K562 (cell line): ENCODE results near the gene ACBD4. TPM values are rescaled to one million over a fixed set of nuclear protein-coding genes. Genes with fewer than 3 reads are reported as not detected.

Experiments
- BMI1 ChIP-seq: fragments of 150-350 bp; IDR thresholded peaks from 2 replicates; pipeline ENCODE4 v1.6.1; 2014; ENCODE audit warnings: low read length
- CREB1 ChIP-seq, 2 experiments: sonication (generic) in 1 of 2; formaldehyde crosslinking in 1 of 2; IDR thresholded peaks; 2 replicates each; pipeline versions ENCODE4 v1.6.1 to v1.8.0; 2012 to 2022; ENCODE audit warnings: inconsistent platforms in 1 of 2, mild to moderate bottlenecking in 1 of 2, missing genetic modification reagents in 1 of 2, moderate library complexity in 1 of 2
- EWSR1 ChIP-seq: fragments of 450-650 bp; IDR thresholded peaks from 2 replicates; pipeline ENCODE4 v1.6.1; 2018; ENCODE audit warnings: borderline replicate concordance, mild to moderate bottlenecking, low read depth, moderate library complexity; ENCODE audit not compliant: partially characterized antibody
- GTF2E2 ChIP-seq: fragments of 200-800 bp; sonication (Bioruptor generic); IDR thresholded peaks from 2 replicates; pipeline ENCODE4 v1.6.1; 2016; ENCODE audit warnings: missing genetic modification characterization, missing compliant biosample characterization
- HDGF ChIP-seq: fragments of 450-650 bp; IDR thresholded peaks from 2 replicates; pipeline ENCODE4 v1.6.1; 2016
- HEY1 ChIP-seq: fragments of 250-450 bp; sonication (Bioruptor Pico); IDR thresholded peaks from 2 replicates; pipeline ENCODE4 v1.5.0; 2020; ENCODE audit warnings: mild to moderate bottlenecking, moderate library complexity, borderline replicate concordance
- HMG20A ChIP-seq: fragments of 450-650 bp; formaldehyde crosslinking; conservative IDR thresholded peaks from 2 replicates; pipeline ENCODE4 v1.4.0; 2020; ENCODE audit warnings: mild to moderate bottlenecking, mixed read lengths
- LEF1 ChIP-seq: fragments of 450-650 bp; IDR thresholded peaks from 2 replicates; pipeline ENCODE4 v1.6.1; 2016; ENCODE audit warnings: mild to moderate bottlenecking
- NFRKB ChIP-seq: fragments of 450-650 bp; IDR thresholded peaks from 2 replicates; pipeline ENCODE4 v1.6.1; 2016; ENCODE audit warnings: low read depth
- RB1 ChIP-seq: fragments of 450-650 bp; IDR thresholded peaks from 2 replicates; pipeline ENCODE4 v1.6.1; 2017; ENCODE audit warnings: low read depth, mild to moderate bottlenecking
- ZBTB7A ChIP-seq: IDR thresholded peaks from 2 replicates; pipeline ENCODE4 v1.6.1; 2011; ENCODE audit warnings: low read depth, mild to moderate bottlenecking, low read length, moderate library complexity, borderline replicate concordance; ENCODE audit not compliant: control insufficient read depth
- ZBTB8A ChIP-seq: fragments of 450-650 bp; IDR thresholded peaks from 2 replicates; pipeline ENCODE4 v1.6.1; 2018; ENCODE audit warnings: mild to moderate bottlenecking, moderate library complexity; ENCODE audit not compliant: partially characterized antibody
- ZFX ChIP-seq: sonication (generic); formaldehyde crosslinking; IDR thresholded peaks from 2 replicates; pipeline ENCODE4 v1.8.0; 2022; ENCODE audit warnings: mild to moderate bottlenecking, missing genetic modification reagents, moderate library complexity
- ZNF124 ChIP-seq: sonication (generic); formaldehyde crosslinking; IDR thresholded peaks from 2 replicates; pipeline ENCODE4 v1.8.1; 2022; ENCODE audit warnings: missing genetic modification reagents
- ZNF785 ChIP-seq: fragments of 250-450 bp; sonication (Bioruptor Pico); IDR thresholded peaks from 2 replicates; pipeline ENCODE4 v1.4.0; 2020; ENCODE audit warnings: mild to moderate bottlenecking
- polyA plus RNA-seq, 8 experiments: library from polyadenylated mRNA; depleted of rRNA in 4 of 8; stranded (reverse) in 5 of 8; unstranded in 3 of 8; fragments of >200 nt; fragmentation: Nextera tagmentation in 2 of 8; fragmentation: Illumina TruSeq in 1 of 8; extraction: Ambion mirVana in 2 of 8; extraction: Trizol in 1 of 8; gene quantifications; 2 replicates each; pipeline versions ENCODE4 v1.2.1 to v1.2.3, GENCODE V29; 2011 to 2014; ENCODE audit warnings: inconsistent platforms in 1 of 8, missing spikeins in 1 of 8
- total RNA-seq, 7 experiments: library from RNA; depleted of rRNA in 6 of 7; stranded (reverse); fragments of >200 nt in 6 of 7; fragmentation: Illumina TruSeq in 2 of 7; extraction: Trizol in 2 of 7; gene quantifications; 2 replicates each; pipeline versions ENCODE4 v1.2.1 to v1.2.3, GENCODE V29; 2011 to 2021; ENCODE audit warnings: low replicate concordance in 1 of 7
- TF ChIP-seq, protein P1 (sequence below), 2 experiments: fragments of 450-650 bp; formaldehyde crosslinking in 1 of 2; IDR thresholded peaks; 2 replicates each; pipeline versions ENCODE4 v1.4.0 to v1.6.1; 2014 to 2020; ENCODE audit warnings: mild to moderate bottlenecking in 2 of 2, borderline replicate concordance in 1 of 2, low read depth in 1 of 2
- TF ChIP-seq, protein P2 (sequence below): sonication (generic); formaldehyde crosslinking; IDR thresholded peaks from 2 replicates; pipeline ENCODE4 v1.9.0; 2022; ENCODE audit warnings: mild to moderate bottlenecking, missing genetic modification reagents
- TF ChIP-seq, protein P3 (sequence below), 2 experiments: fragments of 250-450 bp in 1 of 2; fragments of 450-650 bp in 1 of 2; sonication (Bioruptor Pico) in 1 of 2; IDR thresholded peaks; 2 replicates each; pipeline versions ENCODE4 v1.6.1 to v1.8.0; 2016 to 2021; ENCODE audit warnings: mild to moderate bottlenecking in 2 of 2, moderate library complexity in 2 of 2, missing compliant biosample characterization in 1 of 2, missing genetic modification characterization in 1 of 2

The ACBD4 gene
- total and polyA plus RNA-seq, 9 of the 15 experiments (the other 6 are each of a cell fraction or from before 2014, with no cell fraction given) = 0.14 to 6.9 (median 4.6) TPM

DNA sequence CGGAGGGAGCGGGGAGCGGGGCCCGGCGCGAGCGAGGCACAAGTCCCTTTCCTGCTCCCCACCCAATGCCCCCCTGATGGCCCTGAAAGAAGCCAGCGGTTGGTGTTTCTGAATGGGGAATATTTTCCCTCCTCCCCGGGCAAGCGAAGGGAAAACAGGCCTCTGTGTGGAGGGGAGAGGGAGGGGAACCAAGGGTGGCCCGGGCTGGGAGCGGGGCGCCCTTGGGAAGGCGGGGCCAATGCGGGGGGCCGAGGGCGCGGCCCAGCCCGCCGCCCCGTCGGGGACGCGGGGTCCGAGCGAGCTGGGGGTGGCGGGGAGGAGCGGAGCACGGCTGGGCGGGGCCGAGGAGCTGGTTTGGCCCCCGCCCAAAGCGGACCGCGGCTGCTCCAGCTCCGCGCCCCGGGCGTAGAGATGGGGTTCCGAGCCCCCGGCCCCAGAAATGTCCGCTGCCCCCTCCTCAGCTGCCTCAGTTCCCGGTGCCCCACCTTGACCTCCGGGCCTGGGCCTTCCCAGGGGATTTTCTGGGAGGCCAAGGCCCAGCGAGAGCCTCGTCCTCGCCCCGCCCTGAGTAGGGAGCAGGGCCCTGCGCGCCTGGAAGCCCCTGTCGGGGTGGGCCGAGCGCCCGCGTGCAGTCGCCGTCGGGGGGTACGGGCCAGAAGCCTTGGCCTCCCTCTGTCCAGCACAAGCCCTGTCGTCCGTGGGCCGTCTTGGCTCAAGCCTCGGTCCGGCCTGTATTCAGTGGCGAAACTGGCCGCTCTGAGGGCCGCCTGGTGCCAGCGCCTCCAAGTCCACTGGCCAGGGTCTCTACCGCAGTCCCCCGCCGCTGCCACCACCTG is 8.9 kb downstream of the ACBD4 start (continued):
- TF ChIP-seq, protein P1, sequence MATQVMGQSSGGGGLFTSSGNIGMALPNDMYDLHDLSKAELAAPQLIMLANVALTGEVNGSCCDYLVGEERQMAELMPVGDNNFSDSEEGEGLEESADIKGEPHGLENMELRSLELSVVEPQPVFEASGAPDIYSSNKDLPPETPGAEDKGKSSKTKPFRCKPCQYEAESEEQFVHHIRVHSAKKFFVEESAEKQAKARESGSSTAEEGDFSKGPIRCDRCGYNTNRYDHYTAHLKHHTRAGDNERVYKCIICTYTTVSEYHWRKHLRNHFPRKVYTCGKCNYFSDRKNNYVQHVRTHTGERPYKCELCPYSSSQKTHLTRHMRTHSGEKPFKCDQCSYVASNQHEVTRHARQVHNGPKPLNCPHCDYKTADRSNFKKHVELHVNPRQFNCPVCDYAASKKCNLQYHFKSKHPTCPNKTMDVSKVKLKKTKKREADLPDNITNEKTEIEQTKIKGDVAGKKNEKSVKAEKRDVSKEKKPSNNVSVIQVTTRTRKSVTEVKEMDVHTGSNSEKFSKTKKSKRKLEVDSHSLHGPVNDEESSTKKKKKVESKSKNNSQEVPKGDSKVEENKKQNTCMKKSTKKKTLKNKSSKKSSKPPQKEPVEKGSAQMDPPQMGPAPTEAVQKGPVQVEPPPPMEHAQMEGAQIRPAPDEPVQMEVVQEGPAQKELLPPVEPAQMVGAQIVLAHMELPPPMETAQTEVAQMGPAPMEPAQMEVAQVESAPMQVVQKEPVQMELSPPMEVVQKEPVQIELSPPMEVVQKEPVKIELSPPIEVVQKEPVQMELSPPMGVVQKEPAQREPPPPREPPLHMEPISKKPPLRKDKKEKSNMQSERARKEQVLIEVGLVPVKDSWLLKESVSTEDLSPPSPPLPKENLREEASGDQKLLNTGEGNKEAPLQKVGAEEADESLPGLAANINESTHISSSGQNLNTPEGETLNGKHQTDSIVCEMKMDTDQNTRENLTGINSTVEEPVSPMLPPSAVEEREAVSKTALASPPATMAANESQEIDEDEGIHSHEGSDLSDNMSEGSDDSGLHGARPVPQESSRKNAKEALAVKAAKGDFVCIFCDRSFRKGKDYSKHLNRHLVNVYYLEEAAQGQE (IDR thresholded peaks at IDR 0.05; ENCODE audit: borderline replicate concordance) = no peak
- TF ChIP-seq, protein P1 (CRISPR knock-in tag; IDR thresholded peaks at IDR 0.05; ENCODE audit: low read depth) = 0 out of 2 replicates have a peak, but pooled peaks have one; percentile 25
- TF ChIP-seq EWSR1 (no peak), ZBTB8A (no peak), BMI1 (no peak), GTF2E2 (tag) (no peak), HDGF (0 out of 2 replicates have a peak, but pooled peaks have one; percentile 6), ZBTB7A (peak; percentile 72), LEF1 (no peak), HEY1 (CRISPR knock-in tag) (no peak), RB1 (0 out of 2 replicates have a peak, but pooled peaks have one; percentile 28), ZNF124 (no peak), ZFX (CRISPR knock-in tag) (peak; percentile 78), HMG20A (CRISPR knock-in tag) (no peak), ZNF785 (CRISPR knock-in tag) (no peak), NFRKB (no peak), CREB1 (IDR thresholded peaks at IDR 0.05) (no peak), CREB1 (CRISPR knock-in tag; IDR thresholded peaks at IDR 0.05) (no peak)
- TF ChIP-seq, protein P2, sequence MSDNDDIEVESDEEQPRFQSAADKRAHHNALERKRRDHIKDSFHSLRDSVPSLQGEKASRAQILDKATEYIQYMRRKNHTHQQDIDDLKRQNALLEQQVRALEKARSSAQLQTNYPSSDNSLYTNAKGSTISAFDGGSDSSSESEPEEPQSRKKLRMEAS = no peak
- TF ChIP-seq, protein P3, sequence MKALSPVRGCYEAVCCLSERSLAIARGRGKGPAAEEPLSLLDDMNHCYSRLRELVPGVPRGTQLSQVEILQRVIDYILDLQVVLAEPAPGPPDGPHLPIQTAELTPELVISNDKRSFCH (CRISPR knock-in tag; IDR thresholded peaks at IDR 0.05) = no peak
- TF ChIP-seq, protein P3 (tag; IDR thresholded peaks at IDR 0.05) = no peak
